ENCODE results near the gene CDH20. TPM values are rescaled to one million over a fixed set of nuclear protein-coding genes. Genes with fewer than 3 reads are reported as not detected.

The CDH20 gene
- total and polyA plus RNA-seq, 2 of the 13 experiments (the other 11 are each of a cell fraction or from before 2014, with no cell fraction given), result not detected

DNA sequence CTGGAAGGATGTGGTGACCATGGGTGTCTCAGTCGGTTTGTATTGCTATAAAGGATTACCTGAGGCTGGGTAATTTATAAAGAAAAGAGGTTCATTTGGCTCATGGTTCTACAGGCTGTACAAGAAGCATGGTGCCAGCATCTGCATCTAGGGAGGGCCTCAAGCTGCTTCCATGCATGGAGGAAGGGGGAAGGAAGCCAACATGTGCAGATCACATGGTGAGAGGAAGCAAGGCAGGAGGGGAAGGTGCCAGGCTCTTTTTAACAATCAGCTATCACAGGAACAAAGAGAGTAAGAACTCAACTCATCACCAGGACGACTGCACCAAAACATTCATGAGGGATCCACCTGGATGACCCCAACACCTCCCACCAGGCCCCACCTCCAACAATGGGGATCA lies 209.4 kb downstream of the CDH20 start (continued):
- TF ChIP-seq, protein P1, sequence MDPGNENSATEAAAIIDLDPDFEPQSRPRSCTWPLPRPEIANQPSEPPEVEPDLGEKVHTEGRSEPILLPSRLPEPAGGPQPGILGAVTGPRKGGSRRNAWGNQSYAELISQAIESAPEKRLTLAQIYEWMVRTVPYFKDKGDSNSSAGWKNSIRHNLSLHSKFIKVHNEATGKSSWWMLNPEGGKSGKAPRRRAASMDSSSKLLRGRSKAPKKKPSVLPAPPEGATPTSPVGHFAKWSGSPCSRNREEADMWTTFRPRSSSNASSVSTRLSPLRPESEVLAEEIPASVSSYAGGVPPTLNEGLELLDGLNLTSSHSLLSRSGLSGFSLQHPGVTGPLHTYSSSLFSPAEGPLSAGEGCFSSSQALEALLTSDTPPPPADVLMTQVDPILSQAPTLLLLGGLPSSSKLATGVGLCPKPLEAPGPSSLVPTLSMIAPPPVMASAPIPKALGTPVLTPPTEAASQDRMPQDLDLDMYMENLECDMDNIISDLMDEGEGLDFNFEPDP (CRISPR knock-in tag; conservative IDR thresholded peaks at IDR 0.05), result no peak
- TF ChIP-seq, protein P2, sequence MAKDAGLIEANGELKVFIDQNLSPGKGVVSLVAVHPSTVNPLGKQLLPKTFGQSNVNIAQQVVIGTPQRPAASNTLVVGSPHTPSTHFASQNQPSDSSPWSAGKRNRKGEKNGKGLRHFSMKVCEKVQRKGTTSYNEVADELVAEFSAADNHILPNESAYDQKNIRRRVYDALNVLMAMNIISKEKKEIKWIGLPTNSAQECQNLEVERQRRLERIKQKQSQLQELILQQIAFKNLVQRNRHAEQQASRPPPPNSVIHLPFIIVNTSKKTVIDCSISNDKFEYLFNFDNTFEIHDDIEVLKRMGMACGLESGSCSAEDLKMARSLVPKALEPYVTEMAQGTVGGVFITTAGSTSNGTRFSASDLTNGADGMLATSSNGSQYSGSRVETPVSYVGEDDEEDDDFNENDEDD (CRISPR knock-in tag; IDR thresholded peaks at IDR 0.05; ENCODE audit: borderline replicate concordance), result no peak
- TF ChIP-seq XRCC5 (optimal IDR thresholded peaks at IDR 0.05; ENCODE audit: low read length) (no peak), SRY (CRISPR knock-in tag; IDR thresholded peaks at IDR 0.05) (no peak), IKZF4 (CRISPR knock-in tag; IDR thresholded peaks at IDR 0.05; ENCODE audit: borderline replicate concordance, low read depth, not compliant biosample characterization) (no peak), RARA (CRISPR knock-in tag; IDR thresholded peaks at IDR 0.05) (no peak), PCBP2 (optimal IDR thresholded peaks at IDR 0.05; ENCODE audit: low read depth, low read length, poor library complexity, severe bottlenecking) (no peak)

- no TSS peak for BruUV-seq (replicated peaks)
- Histone ChIP-seq H3K79me2 (ENCODE audit: insufficient read depth, low read length) (no peaks in the 10 kb centered on the region), H3K9ac (ENCODE audit: insufficient read depth, low read depth, low read length) (no peak overlapping the region), H3K4me2 (ENCODE audit: low read depth, low read length) (no peak overlapping the region), H3K4me1 (ENCODE audit: insufficient read depth, low read length) (no peaks in the 10 kb centered on the region), H3K27me3 (ENCODE audit: control insufficient read depth in 1 of 2, insufficient read depth in 2 of 2, low read length in 2 of 2) (no peaks in the 10 kb centered on the region; a peak in 1 of 5 replicates), H2AFZ (ENCODE audit: low read length) (no peak overlapping the region), H4K20me1 (ENCODE audit: insufficient read depth, low read length) (no peaks in the 10 kb centered on the region), H3K27ac (ENCODE audit: extremely low read length, insufficient read depth, low read length) (no peak overlapping the region), H3K9me3 (ENCODE audit: low read length) (no peaks in the 10 kb centered on the region), H3K4me3 (replicated peaks in 1 of 3; ENCODE audit: insufficient read depth in 1 of 3, low read depth in 2 of 3, low read length in 3 of 3) (no peak overlapping the region), H3K36me3 (replicated peaks in 1 of 2; ENCODE audit: control insufficient read depth in 1 of 2, insufficient read depth in 2 of 2, low read length in 2 of 2) (no peaks in the 10 kb centered on the region)
- CTCF ChIA-PET (ENCODE audit: low intra/inter-chr PET ratio, low total read pairs), result no interaction called here
- in situ Hi-C loops (cut with HindIII; ENCODE audit: extremely low pct_ligation_motif_present, low pct_unique_long_range_greater_than_20kb), result no loop called here
- ATAC-seq (no peak), FAIRE-seq (no peak), DNase-seq (ENCODE audit: low spot score) (no peak)
- intact Hi-C loops (cut with micrococcal nuclease; ENCODE audit: unreplicated experiment), result no loop called here
- POLR2A ChIA-PET, result no interaction called here
- 0% methylated on average over 1 of the region's 1 CpG for WGBS (ENCODE audit: low lambda C conversion rate)
- TF ChIP-seq ZNF773 (CRISPR knock-in tag; IDR thresholded peaks at IDR 0.05; ENCODE audit: borderline replicate concordance) (no peak), ARID2 (CRISPR knock-in tag; IDR thresholded peaks at IDR 0.05; ENCODE audit: borderline replicate concordance) (no peak), ZNF589 (CRISPR knock-in tag; conservative IDR thresholded peaks at IDR 0.05) (no peak), ZNF615 (CRISPR knock-in tag; IDR thresholded peaks at IDR 0.05; ENCODE audit: borderline replicate concordance) (no peak), ZNF569 (CRISPR knock-in tag; IDR thresholded peaks at IDR 0.05; ENCODE audit: borderline replicate concordance) (no peak), NCOR1 (IDR thresholded peaks at IDR 0.05; ENCODE audit: borderline replicate concordance, low read length) (no peak), ZNF746 (CRISPR knock-in tag; IDR thresholded peaks at IDR 0.05) (no peak)
- TF ChIP-seq, protein P3, sequence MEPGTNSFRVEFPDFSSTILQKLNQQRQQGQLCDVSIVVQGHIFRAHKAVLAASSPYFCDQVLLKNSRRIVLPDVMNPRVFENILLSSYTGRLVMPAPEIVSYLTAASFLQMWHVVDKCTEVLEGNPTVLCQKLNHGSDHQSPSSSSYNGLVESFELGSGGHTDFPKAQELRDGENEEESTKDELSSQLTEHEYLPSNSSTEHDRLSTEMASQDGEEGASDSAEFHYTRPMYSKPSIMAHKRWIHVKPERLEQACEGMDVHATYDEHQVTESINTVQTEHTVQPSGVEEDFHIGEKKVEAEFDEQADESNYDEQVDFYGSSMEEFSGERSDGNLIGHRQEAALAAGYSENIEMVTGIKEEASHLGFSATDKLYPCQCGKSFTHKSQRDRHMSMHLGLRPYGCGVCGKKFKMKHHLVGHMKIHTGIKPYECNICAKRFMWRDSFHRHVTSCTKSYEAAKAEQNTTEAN (CRISPR knock-in tag; conservative IDR thresholded peaks at IDR 0.05), result no peak
- TF ChIP-seq, protein P4, sequence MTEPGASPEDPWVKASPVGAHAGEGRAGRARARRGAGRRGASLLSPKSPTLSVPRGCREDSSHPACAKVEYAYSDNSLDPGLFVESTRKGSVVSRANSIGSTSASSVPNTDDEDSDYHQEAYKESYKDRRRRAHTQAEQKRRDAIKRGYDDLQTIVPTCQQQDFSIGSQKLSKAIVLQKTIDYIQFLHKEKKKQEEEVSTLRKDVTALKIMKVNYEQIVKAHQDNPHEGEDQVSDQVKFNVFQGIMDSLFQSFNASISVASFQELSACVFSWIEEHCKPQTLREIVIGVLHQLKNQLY (CRISPR knock-in tag; IDR thresholded peaks at IDR 0.05), result no peak
- TF ChIP-seq, protein P5, sequence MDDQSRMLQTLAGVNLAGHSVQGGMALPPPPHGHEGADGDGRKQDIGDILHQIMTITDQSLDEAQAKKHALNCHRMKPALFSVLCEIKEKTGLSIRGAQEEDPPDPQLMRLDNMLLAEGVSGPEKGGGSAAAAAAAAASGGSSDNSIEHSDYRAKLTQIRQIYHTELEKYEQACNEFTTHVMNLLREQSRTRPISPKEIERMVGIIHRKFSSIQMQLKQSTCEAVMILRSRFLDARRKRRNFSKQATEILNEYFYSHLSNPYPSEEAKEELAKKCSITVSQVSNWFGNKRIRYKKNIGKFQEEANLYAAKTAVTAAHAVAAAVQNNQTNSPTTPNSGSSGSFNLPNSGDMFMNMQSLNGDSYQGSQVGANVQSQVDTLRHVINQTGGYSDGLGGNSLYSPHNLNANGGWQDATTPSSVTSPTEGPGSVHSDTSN (CRISPR knock-in tag; IDR thresholded peaks at IDR 0.05; ENCODE audit: borderline replicate concordance), result no peak
Measured at GRCh38 chr18:61543518-61543917, 210.3 kb downstream of the CDH20 start.
